RWPE1 (cell line): Measurements from ENCODE around the gene TMEM263.

Experiments
- CTCF ChIA-PET: fragments of 350-600 bp; sonication (Branson Sonifier 250); formaldehyde crosslinking; extraction: SDS; loops from one replicate; lab custom pipeline; 2021; lab: Yijun Ruan, JAX
- POLR2A ChIA-PET: fragments of 400-600 bp; formaldehyde crosslinking; extraction: SDS; loops from one replicate; lab custom pipeline; 2020; ENCODE audit warnings: antibody characterized with exemption; ENCODE audit not compliant: low non-redundant PET; lab: Yijun Ruan, JAX
- DNase-seq: peaks from one replicate; pipeline ENCODE4 v3.0.0; 2012; ENCODE audit warnings: low spot score
- H3K27ac ChIP-seq: fragments of 450-650 bp; 2 replicates; pipeline ENCODE4 v1.5.1; 2017
- TF ChIP-seq, protein P1 (sequence below): fragments of 450-650 bp; conservative IDR thresholded peaks from 2 replicates; pipeline ENCODE4 v1.5.1; 2017; ENCODE audit warnings: low read depth, mild to moderate bottlenecking

Gene TMEM263

DNA sequence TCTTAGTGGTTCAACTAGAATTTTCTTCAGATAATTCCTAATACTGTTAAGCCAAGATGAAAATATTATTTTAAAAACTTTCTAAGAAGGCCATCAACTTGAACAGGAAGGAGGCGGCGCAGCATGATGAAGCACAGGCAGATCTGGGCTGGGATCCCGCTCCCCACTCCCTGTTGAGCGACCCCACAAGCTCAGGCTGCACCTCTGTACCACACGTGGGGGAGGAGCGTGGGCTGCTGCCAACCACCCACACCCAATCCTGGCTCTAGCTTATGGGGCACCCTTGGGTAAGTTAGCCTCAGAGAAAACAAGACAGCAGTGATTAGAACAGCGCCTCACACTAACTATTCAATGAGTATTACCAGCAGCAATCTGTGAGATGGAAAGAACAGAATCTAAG lies 25.2 kb downstream of the TMEM263 start:
- no peak for DNase-seq
- ChIA-PET POLR2A (no interaction called here), CTCF (no interaction called here)
- TF ChIP-seq, protein P1, sequence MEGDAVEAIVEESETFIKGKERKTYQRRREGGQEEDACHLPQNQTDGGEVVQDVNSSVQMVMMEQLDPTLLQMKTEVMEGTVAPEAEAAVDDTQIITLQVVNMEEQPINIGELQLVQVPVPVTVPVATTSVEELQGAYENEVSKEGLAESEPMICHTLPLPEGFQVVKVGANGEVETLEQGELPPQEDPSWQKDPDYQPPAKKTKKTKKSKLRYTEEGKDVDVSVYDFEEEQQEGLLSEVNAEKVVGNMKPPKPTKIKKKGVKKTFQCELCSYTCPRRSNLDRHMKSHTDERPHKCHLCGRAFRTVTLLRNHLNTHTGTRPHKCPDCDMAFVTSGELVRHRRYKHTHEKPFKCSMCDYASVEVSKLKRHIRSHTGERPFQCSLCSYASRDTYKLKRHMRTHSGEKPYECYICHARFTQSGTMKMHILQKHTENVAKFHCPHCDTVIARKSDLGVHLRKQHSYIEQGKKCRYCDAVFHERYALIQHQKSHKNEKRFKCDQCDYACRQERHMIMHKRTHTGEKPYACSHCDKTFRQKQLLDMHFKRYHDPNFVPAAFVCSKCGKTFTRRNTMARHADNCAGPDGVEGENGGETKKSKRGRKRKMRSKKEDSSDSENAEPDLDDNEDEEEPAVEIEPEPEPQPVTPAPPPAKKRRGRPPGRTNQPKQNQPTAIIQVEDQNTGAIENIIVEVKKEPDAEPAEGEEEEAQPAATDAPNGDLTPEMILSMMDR = no peak
- no peak overlapping the region for H3K27ac ChIP-seq

DNA sequence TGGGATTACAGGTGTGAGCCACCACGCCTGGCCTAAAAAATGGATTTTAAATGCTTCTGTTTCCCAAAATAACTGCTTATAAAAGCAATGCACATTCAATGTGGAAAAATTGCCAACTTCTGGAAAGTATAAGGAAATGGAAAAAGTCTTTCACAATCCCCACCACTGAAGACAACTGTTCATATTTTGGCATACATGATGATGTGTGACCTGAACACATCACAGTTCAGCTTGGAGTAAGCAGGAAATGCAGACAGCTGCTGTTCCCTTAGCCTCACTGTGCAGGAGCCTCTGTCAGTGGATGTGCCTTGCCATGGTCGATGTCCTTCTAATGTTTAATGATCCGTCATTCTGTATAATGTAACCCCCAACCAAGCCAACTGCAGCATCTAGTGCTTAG lies 26.1 kb downstream of the TMEM263 start:
- DNase-seq = no peak
- TF ChIP-seq, protein P1 = no peak
- H3K27ac ChIP-seq = no peak overlapping the region
- ChIA-PET CTCF (no interaction called here), POLR2A (no interaction called here)

DNA sequence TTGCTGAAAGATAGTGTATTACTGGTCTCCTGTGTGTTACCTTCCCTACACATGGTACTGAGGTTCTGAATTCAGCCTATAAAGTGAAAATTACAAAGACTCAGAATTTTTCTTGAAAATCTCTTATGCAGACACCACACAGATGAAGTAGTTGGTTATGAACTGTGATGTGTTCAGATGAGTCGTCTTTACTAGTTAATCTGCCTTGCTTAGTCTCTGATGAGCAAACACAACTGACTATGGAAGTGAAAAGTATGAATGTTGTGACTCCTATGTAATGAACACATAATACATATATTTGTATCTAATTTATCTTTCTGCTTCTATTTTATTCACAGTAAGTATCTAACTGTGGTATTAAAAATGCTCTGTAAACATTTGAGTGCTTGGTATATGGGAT lies 26.5 kb downstream of the TMEM263 start:
- H3K27ac ChIP-seq = no peak overlapping the region
- TF ChIP-seq, protein P1 = no peak
- POLR2A ChIA-PET = no interaction called here
- CTCF ChIA-PET = no interaction called here
- DNase-seq = no peak

DNA sequence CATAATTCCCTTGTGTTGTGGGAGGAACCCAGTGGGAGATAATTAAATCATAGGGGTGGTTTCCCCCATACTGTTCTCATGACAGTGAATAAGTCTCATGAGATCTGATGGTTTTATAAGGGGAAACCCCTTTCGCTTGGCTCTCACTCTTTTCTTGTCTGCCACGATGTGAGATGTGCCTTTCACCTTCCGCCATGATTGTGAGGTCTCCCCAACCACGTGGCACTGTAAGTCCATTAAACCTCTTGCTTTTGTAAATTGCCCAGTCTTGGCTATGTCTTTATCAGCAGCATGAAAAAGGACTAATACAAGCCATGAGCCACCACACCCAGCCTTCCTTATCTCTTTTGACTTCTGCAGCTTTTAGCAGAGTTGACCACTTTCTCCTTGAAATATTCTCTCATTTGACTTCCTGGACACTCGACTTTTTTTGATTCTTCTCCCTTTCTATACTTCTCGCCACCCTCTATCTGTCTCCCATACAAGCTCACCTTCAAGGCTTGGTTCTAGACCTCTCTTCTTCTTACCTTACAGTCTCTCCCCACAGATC lies 29.0 kb downstream of the TMEM263 start:
- H3K27ac ChIP-seq = no peak overlapping the region
- CTCF ChIA-PET = no interaction called here
- POLR2A ChIA-PET = interaction anchor here (0.6 kb wide), 1 partner anchor 56 kb away, joined by 6 read pairs; no protein-coding TSS in a partner anchor
- no peak for DNase-seq
- TF ChIP-seq, protein P1 = no peak

DNA sequence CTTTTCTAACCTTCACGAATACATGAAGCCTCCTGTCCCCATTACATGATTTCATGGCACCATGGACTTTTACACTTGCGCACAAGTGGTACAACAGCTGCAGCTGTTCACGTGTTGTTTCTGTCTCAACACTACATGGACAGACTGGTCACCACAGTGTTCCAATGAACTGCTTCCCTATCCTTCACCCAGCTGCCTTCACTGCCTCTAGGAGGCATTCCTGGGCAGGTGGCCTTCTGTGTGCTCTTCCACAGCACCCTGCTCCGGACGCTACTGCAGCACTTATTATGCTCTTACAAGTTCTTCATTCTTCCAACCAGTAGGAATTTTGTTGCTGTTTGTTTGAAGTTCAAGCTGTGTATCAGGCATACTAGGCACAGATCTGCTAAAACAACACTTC lies 29.8 kb downstream of the TMEM263 start:
- ChIA-PET CTCF (no interaction called here), POLR2A (no interaction called here)
- TF ChIP-seq, protein P1 = no peak
- DNase-seq = no peak
- no peak overlapping the region for H3K27ac ChIP-seq

DNA sequence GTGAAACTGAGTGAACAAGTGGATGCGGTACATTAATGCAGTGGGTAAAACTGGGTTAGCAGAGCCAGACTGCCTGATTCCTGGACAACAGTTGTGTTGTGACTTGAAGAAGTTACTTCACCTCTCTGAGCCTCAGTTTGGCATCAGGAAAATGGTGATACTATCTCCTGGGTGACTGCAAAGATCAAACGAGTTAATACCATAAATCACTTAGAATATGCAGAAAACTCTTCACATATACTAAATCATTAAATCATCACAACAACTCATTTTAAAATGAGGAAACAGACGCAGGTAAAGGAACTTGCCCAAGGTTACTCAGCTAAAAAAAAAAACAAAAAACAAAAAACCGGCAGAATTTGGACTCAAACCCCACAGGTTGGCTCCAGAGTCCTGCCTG lies 30.4 kb downstream of the TMEM263 start:
- no peak for DNase-seq
- CTCF ChIA-PET = interaction anchor here (0.6 kb wide), 1 partner anchor 1397 kb away, joined by 3 read pairs; no protein-coding TSS in a partner anchor
- TF ChIP-seq, protein P1 = no peak
- no peak overlapping the region for H3K27ac ChIP-seq
- POLR2A ChIA-PET = interaction anchor here (0.6 kb wide), 1 partner anchor 1552 kb away, joined by 3 read pairs; no protein-coding TSS in a partner anchor
